NCI-H2227 (cell line): ENCODE measurements around the gene MDFIC.

ENCODE experiments used
- DNase-seq: peaks from one replicate; lab custom pipeline; 2025; ENCODE audit not compliant: unreplicated experiment; lab: John Stamatoyannopoulos, UW

Gene MDFIC

DNA sequence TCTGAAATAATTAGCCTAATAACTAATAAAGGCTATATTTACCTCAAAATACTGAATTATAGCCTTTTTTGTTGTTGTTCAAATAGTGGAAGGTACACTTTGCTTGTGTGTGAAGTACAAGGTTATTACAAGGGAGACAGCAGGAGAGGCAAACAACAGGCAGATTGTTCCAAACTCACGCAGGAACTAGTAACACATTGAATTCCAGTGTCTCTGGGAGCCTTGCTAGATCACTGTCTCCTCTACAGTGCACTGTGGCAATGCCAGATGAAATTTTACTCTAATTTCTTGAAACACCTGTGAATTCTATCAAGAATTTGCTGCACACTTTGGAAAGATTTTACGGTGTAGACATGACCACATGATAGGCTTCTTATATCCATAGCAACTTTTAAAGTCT is 112.6 kb downstream of the MDFIC start:
- DNase-seq, result no peak

DNA sequence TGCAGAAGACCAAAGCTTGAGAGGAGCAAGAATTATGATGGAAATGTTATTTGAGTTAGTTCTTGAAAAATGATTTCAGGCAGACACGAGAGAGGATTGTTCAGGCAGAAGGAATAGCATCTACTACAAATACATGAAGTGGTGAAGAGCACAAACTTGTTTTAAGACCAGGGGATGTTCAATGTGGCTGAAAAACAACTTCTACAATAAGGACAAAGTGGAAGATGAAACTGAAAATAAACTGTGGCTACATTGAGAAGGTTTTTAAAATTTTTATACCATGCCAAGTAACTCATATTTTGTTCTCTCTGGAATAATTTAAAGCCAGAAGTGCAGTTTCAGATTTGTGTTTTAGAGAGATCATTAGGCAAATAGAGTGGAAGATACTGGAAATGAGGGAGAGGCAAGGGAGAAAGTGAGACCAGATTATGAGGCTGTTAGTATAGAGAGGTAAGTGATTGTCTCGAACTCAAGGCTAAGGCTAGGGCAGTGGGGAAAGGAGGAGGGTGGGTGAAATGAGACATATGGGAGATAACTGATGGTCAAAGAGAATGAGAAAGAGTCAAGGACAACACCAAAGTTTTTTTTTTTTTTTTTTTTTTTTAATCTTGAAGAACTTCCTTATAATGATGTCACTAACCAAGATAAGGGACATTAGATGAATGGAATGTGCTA is 115.4 kb downstream of the MDFIC start:
- no peak for DNase-seq

DNA sequence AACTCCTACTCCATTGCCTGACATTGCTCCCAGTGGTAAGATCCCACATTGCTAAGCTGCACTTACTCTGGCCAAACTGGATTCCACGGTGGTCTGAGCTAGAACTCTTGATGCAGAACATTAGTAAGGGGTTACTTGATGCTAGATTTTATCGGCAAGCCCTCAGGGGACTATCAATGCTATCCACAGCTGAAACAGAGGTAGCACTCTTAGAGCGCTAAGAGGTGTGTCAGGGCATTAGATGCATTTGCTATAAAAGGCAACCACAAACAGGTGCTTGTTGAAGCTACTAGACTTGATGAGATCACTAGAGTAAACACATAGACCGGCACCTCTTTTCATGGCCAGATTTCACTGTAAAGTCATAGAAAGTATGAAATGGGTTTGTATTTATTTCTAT is 116.3 kb downstream of the MDFIC start:
- DNase-seq, result no peak

DNA sequence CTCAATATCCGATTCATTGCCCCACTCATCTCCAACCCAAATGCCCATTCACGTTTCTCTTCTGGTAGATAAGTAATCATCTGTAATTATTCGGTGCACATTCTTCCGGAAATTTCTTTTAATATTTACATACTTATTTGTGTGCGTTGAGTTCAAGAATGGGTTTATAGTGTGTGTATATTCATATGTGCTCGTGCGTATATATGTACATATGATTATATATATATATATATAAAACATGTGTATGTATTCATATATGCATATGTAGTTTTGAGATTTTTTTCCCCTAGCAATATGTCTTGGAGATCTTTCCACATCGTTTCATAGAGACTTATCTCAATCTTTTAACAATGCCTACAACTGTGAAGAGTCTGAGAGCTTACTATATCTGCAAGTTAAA is 118.2 kb downstream of the MDFIC start:
- no peak for DNase-seq

DNA sequence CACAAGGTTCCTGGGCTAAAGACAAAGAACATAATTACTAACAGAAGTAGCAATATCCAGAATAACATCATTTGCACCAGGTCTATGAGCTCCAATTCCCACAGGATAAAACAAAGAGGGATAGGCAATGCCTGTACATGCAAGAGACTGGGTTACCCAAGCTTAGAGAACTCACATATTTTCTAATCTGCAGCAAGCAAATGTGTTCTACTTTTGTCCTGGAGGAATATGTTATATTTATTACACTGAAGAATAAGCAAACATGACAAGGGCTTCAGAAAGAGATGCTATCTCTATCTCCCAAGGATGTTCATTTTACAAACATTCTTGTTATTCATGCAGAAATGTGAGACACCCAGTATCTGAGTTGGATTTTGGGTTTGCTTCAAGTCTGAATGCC is 118.6 kb downstream of the MDFIC start:
- DNase-seq, result no peak

DNA sequence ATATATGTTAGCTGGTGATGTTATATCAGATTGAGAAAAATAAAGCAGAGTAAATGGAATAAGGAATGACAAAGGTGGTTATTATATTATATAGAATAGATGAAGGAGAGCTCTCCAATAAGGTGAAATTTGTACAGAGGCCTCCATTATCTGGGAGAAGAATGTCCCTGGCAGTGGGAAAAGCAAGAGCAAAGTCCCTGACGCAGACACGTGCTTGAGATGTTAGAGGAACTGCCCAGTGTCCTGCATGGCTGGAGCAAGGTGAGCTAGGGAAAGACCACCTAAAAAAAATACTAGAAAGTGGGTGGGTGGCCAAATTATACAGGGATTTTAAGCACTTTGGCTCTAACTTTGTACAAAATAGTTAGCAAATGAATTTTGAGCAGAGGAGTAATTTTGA is 120.7 kb downstream of the MDFIC start:
- no peak for DNase-seq

DNA sequence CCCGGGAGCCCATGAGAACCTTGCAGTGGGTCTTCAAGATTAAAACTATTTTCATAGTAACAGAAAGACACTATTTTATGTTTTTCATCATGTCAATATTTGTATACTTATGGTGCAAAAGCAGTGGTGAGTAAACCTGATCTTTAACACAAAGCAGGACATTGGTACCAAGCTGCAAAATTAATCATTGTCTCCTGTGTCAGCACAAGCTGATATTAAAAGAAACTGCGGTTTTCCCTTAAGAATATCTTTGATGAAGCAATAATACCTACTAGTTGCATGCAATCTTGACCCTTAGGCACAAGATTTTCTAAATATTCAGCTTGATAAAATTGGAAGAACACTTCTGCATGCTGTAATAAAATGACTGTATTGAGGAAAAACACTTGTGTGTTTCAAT is 121.7 kb downstream of the MDFIC start:
- no peak for DNase-seq

DNA sequence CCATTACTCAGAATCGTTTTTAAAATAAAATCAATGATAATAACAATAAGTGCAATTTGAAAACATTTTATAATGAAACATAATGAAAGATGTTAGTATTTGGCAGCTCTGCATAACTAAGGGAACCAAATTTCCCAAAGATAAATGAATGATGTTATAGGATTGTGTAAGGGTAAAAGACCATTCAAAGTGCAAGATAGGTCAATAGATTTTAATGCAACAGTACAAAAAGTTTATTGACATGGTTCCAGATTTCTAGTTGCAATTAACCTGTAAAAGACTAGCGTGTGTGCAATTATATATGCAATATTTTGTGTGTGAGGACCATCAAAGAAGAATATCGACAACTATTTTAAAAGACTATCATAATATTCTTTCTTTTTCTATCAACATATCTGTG is 122.3 kb downstream of the MDFIC start:
- no peak for DNase-seq

DNA sequence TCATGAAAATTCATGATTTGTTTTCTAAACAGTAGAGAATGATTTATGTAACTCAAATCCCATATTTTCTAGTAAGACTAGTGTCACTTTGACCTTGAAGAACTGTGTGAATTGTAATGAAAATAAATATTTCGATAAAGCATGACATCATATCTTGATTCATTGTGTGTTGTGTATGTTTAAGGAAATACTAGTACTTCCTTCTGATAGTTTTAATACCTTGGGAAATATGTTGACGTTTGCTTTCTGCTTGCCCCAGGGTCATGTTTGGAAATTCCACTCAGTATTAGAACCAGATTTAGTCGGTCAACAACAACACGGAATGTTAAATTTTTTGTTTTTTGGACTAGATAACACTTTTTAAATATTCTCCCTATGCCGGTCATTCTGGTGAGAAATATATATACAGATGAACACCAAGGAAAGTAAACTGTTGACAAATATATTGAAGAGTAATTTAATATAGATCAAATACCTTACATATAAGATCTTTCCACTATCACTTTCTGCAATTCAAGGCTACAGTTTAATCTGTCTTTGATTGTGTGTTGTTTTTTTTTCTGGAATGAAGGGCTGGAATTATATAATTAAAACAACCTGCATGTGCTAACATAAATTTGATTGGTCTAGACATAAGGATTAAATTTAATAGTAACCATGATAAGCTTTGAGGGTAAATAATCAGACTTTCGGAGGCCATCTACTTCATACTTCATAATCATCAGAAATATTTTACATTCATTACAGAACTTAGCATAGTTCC is 126.2 kb downstream of the MDFIC start:
- DNase-seq, result no peak

DNA sequence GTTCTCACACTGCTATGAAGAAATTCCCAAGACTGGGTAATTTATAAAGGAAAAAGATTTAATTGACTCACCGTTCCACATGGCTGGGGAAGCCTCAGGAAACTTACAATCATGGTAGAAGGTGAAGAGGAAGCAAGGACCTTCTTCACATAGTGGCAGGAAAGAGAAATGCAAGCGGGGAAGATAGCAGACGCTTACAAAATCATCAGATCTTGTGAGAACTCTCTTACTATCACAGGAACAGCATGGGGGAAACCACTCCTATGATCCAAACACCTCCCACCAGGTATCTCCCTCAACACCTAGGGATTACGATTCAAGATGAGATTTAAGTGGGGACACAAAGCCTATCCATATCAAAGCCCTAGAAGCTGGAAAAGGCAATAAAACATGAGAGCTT is 130.8 kb downstream of the MDFIC start:
- no peak for DNase-seq

DNA sequence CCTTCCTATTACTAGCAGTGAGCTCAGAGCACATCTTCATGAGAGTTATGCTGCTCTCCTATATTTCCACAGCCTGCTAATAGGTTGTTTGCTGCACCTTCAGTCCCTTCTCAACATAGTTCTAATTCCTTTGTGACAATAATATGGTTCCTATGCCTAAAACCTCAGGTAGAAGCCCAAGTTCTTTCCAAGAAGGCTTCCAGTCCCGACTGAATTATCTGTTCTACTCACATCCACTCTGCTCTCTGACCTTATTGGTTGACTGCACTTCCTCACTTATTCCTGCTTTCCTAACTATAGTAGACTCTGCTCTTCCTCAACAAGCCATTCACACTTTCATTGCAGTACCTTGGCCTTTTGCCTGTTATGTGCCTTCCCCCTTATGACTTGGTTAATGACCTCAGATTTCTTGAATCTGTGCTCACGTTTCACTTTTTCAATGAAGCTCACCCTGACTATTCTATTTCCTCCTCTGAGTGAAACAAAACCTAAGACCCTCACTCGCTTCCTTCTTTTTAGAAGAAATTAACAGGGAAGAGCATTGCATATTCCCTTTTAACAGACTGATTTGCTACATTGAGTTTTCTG is 132.7 kb downstream of the MDFIC start:
- no peak for DNase-seq

DNA sequence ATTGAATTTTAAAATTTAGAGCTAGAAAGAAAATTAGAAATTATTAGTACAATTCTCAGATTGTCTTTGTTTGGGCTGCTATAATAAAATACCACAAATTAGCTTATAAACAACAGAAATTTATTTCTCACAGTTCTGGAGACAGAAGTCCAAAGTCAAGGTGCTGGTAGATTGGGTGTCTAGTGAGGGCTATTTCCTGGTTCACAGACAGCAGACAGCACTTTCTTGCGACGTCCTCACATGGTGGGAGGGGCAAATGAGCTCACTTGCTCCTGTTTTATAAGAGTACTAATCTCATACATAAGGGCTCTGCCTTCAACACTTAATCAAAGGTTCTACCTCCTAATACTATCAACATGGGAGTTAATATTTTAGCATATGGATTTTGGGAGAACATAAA is 134.1 kb downstream of the MDFIC start:
- no peak for DNase-seq

DNA sequence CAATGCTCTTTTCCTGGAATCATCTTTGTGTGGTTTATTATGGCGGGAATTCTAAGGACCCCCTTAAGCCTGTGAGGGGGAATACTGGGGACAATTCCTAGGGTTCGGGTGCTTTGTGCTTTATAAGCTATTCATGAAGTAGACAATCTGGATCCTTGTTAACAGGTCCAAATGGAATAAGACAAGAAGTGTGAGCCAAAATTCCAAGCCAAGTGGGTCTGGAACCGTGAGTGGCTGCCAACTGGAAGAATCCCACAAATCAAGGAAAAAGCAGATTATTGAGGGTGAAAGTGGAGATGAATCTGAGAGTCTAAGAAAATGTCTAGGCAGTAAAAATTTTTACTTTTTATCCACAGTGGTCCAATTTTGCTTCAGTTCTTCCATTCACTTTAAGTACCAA is 136.8 kb downstream of the MDFIC start:
- no peak for DNase-seq

DNA sequence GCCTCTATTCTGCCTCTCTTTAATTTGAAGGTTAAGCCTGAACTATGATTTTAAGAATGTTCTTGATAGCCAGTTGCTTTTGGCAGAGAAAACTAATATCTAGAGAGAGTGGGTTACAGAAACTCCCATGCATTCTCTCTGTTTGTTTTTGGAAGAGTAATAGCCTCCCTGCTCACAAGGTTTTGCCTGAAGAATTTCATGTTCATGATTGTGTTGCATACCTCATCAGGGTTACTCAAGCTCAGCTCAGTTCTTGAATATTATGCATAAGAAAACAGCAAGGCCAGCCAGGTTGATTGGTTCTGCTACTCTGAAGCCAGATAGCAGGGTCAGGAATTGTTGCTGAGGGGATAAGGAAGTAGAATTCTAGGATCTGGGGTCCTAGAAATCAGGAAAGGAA is 137.4 kb downstream of the MDFIC start:
- DNase-seq, result no peak

DNA sequence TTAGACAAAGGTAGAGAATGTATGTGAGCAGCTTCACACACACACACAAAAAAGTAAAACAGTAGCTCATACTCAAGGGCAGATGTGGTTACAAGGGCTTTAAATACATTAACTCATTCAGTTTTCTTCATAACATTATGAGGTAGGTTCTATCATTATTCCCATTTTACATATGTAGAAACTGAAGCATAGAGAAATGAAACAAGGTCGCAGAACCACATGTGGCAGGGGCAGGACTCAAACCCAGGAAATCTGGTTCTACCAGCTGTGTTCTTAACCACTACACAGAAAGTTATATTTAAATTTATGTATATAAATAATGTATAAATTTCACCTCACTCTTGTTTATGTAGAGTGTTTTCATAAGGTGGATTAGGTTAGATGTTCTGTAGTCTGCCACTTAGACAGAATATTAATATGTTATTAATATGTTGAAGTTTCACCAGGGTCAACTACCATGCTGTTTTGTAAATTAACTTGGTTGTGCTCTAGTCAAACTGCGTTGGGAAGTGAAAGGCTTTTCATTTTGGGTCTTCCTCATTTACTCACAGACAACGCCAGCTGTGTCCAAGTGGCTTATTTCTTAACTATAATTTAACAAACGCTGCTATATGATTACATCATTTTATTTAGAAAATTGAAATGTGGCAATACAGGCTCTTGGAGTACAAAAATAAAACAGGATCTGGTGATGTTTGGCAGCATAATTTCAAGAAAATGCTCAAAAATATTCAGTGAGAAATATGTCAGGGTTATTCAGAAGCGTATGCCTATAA is 138.4 kb downstream of the MDFIC start:
- DNase-seq, result no peak

DNA sequence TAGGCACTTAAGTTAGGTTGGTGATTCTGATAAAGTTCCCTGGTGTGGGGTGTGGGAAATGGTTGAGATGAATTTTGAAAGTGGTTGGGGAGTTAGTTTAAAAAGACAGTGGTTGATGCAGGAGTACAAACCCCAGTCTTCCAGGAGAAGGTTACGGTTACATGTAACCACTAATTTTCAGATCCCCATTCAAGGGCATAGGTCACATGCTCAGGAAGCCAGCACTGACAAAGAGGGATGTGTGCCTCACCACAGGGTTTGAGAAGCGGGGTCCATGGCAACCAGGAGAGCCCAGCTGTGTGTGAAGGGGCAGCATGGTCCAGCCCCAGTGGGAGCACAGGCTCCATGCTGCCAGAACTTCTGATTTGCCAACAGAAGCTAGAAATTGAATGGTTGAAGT is 144.2 kb downstream of the MDFIC start:
- no peak for DNase-seq

DNA sequence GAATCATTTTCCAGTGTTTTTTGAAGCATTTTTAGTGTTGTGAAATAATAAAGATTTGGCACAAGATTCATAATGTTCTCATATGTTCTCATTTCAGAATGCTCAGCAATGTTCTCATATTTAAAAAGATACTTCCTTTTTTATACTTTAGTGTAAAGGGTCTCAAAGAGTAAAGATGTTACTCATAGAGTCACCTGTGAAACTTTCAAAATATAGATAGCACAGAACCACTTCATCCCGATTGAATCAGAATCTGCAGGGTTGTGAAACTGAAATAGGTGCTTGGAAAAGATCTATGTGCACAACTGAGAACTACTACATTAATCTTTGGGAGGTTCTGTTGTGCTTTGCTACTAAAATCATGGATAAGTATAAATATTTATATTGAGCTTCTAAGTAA is 144.7 kb downstream of the MDFIC start:
- no peak for DNase-seq

DNA sequence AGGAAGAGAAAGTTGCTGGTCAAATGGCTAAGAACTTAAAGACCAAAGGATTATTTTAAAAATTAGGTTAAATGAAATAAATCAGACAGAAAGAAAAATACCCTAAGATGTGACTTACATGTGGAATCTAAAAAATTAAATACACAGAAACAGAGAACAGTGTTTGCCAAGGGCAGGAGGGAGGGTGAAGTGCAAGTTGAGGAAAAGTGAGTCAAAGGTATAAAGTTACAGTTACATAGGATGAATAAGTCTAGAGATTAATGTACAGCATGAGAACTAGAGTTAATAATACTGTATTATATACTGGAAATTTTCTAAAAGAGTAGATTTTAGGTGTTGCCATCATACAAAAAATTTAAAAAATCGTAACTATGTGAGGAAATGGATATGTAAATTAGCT is 146.3 kb downstream of the MDFIC start:
- DNase-seq, result no peak
